GM12892 (cell line): Measurements from ENCODE around the gene CFAP20DC.

Source experiments
- POLR2A ChIP-seq: IDR thresholded peaks from 2 replicates; pipeline ENCODE4 v1.6.1; 2011; ENCODE audit warnings: low read depth, low read length, control low read depth
- POLR2AphosphoS5 ChIP-seq: IDR thresholded peaks from 2 replicates; pipeline ENCODE4 v1.6.1; 2011; ENCODE audit warnings: low read depth, low read length, control low read depth
- TAF1 ChIP-seq: IDR thresholded peaks from 2 replicates; pipeline ENCODE4 v1.6.1; 2011; ENCODE audit warnings: low read depth, mild to moderate bottlenecking, control low read depth, low read length, borderline replicate concordance

DNA sequence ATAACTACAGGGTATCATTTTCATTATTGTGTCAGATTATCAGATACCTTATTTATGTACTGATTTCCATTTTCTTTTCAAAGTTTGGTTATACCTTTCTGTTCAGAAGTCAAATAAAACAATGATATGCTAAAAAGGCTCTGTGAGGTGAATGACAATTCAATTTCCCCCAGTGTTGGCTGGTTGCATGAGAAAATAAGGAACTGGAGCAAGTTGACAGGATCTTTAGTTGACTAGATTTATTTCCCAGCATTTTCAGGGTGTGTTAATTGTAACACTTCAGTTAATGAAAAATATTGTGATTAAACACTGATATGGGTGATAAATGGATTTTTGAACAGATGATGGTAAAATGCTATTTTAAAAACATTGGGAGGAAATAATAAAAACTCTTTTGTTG is 260.4 kb downstream of the CFAP20DC start:
- TF ChIP-seq POLR2AphosphoS5: no peak
- no peak for TF ChIP-seq POLR2A
- no peak for TF ChIP-seq TAF1
